Natural killer cell treated with Interleukin-12 subunit alpha and Interleukin-12 subunit beta and Interleukin-15 and Interleukin-18, amount 100 ng/mL, for 72 hours (primary cell): ENCODE data around the gene SSU72. TPM values are rescaled to one million over a fixed set of nuclear protein-coding genes. Genes with fewer than 3 reads are reported as not detected.
"Not testable (repeated sequence)": the region's sequence is repeated elsewhere in the genome, so short reads cannot be mapped to it uniquely, and the experiment has no call there.

Source experiments
- ATAC-seq, 2 donors: fragments of 150-1000 bp; cut with Tn5 transposase in 1 of 2; sonication (Bioruptor Pico), chemical (Tn5 transposase) in 1 of 2; 2 replicates each; pipeline ENCODE4 v1.10.0; 2021
- DNase-seq: peaks from one replicate; pipeline ENCODE4 v3.0.0; 2022; ENCODE audit warnings: low spot score
- H3K27ac Mint-ChIP-seq, 2 donors: 1 replicate in 1 of 2; 2 replicates in 1 of 2; pipeline ENCODE4 v1.8.0; 2022; ENCODE audit warnings: mixed read lengths in 2 of 2, mild to moderate bottlenecking in 1 of 2, moderate library complexity in 1 of 2
- H3K27me3 Mint-ChIP-seq, 2 donors: 1 replicate in 1 of 2; 2 replicates in 1 of 2; pipeline ENCODE4 v1.8.0; 2022; ENCODE audit warnings: mixed read lengths in 2 of 2
- H3K36me3 Mint-ChIP-seq: one replicate; pipeline ENCODE4 v1.8.0; 2022; ENCODE audit warnings: mixed read lengths
- H3K4me1 Mint-ChIP-seq, 2 donors: 1 replicate in 1 of 2; 2 replicates in 1 of 2; pipeline ENCODE4 v1.8.0; 2022; ENCODE audit warnings: low read depth in 2 of 2, mixed read lengths in 2 of 2, mild to moderate bottlenecking in 1 of 2
- H3K4me3 Mint-ChIP-seq: one replicate; pipeline ENCODE4 v1.8.0; 2022; ENCODE audit warnings: mixed read lengths
- H3K9me3 Mint-ChIP-seq: 2 replicates; pipeline ENCODE4 v1.8.0; 2022; ENCODE audit warnings: mixed read lengths
- total RNA-seq, 2 donors: library from RNA; stranded (reverse); gene quantifications; one replicate each; pipeline ENCODE4 v1.2.3, GENCODE V29; 2022

The SSU72 gene
- total RNA-seq, 2 donors from 2014 or later, result 97.6 to 146 TPM

DNA sequence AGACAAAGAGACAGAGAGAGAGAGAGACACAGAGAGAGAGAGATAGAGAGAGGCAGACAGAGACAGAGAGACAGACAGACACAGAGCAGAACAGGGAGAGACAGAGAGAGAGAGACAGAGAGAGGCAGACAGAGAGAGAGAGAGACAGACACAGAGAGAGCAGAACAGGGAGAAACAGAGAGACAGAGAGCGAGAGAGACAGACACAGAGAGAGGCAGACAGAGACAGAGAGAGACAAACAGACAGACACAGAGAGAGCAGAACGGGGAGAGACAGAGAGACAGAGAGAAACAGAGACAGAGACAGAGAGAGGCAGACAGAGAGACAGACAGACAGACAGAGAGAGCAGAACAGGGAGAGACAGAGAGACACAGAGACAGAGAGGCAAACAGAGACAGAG is 20.7 kb upstream of the SSU72 start:
- not testable (repeated sequence) for DNase-seq, H3K27ac Mint-ChIP-seq, H3K36me3 Mint-ChIP-seq, H3K27me3 Mint-ChIP-seq, H3K4me1 Mint-ChIP-seq, ATAC-seq, H3K4me3 Mint-ChIP-seq, H3K9me3 Mint-ChIP-seq

DNA sequence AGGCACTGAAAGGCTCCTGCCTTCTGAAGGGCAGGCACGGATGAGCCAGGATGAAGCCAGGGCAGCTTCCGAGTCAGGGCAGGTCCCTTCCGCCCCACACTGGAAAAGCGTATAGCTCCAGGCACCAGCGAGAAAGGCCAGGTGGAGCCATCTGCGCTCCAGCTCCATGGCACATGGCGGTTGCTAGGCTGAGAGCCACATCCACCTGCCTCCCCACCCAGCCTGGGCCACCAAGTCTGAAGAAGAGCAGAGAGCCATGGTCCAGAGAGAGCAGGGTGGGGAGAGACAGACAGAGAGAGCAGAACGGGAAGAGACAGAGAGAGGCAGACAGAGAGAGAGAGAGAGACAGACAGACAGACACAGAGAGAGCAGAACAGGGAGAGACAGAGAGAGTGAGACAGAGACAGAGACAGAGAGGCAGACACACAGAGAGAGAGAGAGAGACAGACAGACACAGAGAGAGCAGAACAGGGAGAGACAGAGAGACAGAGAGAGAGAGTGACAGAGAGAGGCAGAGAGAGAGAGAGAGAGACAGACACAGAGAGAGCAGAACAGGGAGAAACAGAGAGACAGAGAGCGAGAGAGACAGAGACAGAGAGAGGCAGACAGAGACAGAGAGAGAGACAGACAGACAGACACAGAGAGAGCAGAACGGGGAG is 20.1 kb upstream of the SSU72 start:
- DNase-seq (no peak), ATAC-seq (peak in 1 of 2 donors; percentile 2)
- no peaks in the 10 kb centered on the region for H3K27me3 Mint-ChIP-seq
- no peaks in the 10 kb centered on the region for H3K9me3 Mint-ChIP-seq
- peaks cover 0 to 4% of the 10 kb centered on the region in 2 donors for H3K4me1 Mint-ChIP-seq
- no peak overlapping the region for H3K4me3 Mint-ChIP-seq
- H3K36me3 Mint-ChIP-seq, result no peaks in the 10 kb centered on the region
- no peak overlapping the region for H3K27ac Mint-ChIP-seq

- DNase-seq, result no peak
- no peak overlapping the region for H3K4me3 Mint-ChIP-seq
- peak in 1 of 2 donors; percentile 41 for ATAC-seq
- H3K27ac Mint-ChIP-seq, result no peak overlapping the region
- no peaks in the 10 kb centered on the region for H3K27me3 Mint-ChIP-seq
- H3K36me3 Mint-ChIP-seq, result no peaks in the 10 kb centered on the region
- H3K9me3 Mint-ChIP-seq, result no peaks in the 10 kb centered on the region
- peaks cover 0 to 3% of the 10 kb centered on the region in 2 donors for H3K4me1 Mint-ChIP-seq
These were observed 19.4 kb upstream of the SSU72 start for GRCh38 chr1:1593834-1594601.

- no peak for DNase-seq
- Mint-ChIP-seq H3K4me1 (no peaks in the 10 kb centered on the region), H3K27ac (no peak overlapping the region), H3K27me3 (no peaks in the 10 kb centered on the region), H3K9me3 (no peaks in the 10 kb centered on the region), H3K4me3 (no peak overlapping the region), H3K36me3 (no peaks in the 10 kb centered on the region)
- no peak for ATAC-seq
These were observed 16.8 kb upstream of the SSU72 start for GRCh38 chr1:1591452-1591851.

GRCh38 chr1:1583347-1584010 is 8.8 kb upstream of the SSU72 start:
- DNase-seq, result no peak
- Mint-ChIP-seq H3K36me3 (no peaks in the 10 kb centered on the region), H3K4me1 (no peaks in the 10 kb centered on the region), H3K4me3 (no peak overlapping the region), H3K9me3 (no peaks in the 10 kb centered on the region), H3K27ac (no peak overlapping the region), H3K27me3 (peaks cover 5 to 11% of the 10 kb centered on the region in 2 donors)
- peak; percentile 38 to 64 for ATAC-seq

DNA sequence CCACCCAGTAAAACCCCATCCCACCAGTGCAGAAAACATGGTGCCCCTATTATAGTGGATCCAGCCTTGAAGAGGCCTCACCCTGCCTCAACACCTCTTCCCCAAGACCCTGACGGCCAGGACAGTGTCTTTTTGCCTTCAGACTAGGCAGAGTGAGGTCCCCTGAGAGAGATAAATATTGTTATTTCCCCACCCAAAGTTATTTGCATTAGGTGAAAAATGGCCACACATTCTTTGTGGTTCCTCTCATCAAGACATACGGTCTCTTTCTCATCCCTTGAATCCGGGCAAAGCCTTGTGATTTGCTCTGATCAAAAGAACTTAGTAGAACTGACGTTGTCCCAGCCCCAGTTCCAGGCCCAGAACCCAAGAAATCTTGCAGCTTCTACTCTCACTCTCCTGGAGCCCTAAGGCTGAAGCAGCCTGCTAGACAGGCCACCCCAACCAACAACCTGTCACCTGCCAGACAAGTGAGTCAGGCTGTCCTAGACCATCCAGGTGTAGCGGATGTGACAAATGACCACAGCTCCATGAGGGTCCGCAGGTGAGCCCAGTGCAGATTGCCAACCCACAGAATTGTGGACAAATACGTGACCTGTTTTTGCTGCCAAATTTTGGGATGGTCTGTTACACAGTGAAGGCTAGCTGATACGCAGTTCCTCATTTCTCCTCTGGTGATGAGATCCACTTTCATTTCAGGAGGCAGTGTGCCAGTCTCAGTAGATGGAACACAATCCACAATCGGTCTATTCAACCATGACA is 8.1 kb upstream of the SSU72 start:
- H3K36me3 Mint-ChIP-seq, result no peaks in the 10 kb centered on the region
- H3K27me3 Mint-ChIP-seq, result peaks cover 5 to 11% of the 10 kb centered on the region in 2 donors
- no peaks in the 10 kb centered on the region for H3K4me1 Mint-ChIP-seq
- no peak for DNase-seq
- ATAC-seq, result no peak
- H3K9me3 Mint-ChIP-seq, result no peaks in the 10 kb centered on the region
- no peak overlapping the region for H3K27ac Mint-ChIP-seq
- H3K4me3 Mint-ChIP-seq, result no peak overlapping the region

GRCh38 chr1:1578371-1578940 is 3.8 kb upstream of the SSU72 start:
- Mint-ChIP-seq H3K9me3 (no peaks in the 10 kb centered on the region), H3K4me3 (no peak overlapping the region), H3K27ac (no peak overlapping the region), H3K27me3 (peaks cover 5 to 11% of the 10 kb centered on the region in 2 donors), H3K36me3 (peaks cover 6% of the 10 kb centered on the region), H3K4me1 (peaks cover 10 to 11% of the 10 kb centered on the region in 2 donors)
- ATAC-seq (no peak), DNase-seq (no peak)

DNA sequence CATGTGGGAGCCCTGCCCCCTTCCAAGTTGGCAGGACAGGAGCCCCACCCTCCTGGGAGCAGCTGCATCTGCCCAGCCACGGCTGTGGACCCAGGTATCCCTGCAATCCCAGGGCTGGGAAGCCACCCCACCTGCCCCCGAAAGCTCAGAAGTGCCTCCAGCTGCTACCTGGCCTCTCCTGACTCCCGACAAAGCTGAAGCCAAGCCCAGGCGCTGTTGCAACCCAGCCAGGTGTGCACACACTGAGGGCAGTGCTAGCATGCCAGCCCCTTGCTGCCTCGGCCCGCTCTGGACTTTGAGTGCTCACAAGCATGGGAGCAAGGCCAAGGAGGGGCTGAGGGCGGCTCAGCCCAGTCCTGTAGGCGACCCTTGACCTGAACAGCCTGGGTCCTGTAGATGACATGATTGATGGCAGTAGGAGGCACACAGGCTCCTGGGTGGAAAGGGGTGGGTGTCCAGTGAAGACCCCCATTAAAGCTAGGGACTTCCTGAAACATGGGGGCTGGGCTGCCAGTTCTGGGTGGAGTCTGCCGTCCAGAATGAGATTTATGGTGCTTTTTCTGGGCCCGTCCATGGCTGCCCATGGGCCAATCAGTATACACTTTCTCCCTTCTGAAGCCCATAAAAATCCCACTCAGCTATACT is 2.8 kb upstream of the SSU72 start:
- Mint-ChIP-seq H3K4me3 (no peak overlapping the region), H3K27ac (no peak overlapping the region), H3K36me3 (peaks cover 9% of the 10 kb centered on the region), H3K9me3 (no peaks in the 10 kb centered on the region), H3K4me1 (peaks cover 12 to 15% of the 10 kb centered on the region in 2 donors), H3K27me3 (peaks cover 5 to 9% of the 10 kb centered on the region in 2 donors)
- ATAC-seq (no peak), DNase-seq (no peak)

GRCh38 chr1:1573843-1574720 is 581 bp downstream of the SSU72 start:
- DNase-seq, result peak; percentile 79
- ATAC-seq, result peak; percentile 85 to 92
- H3K4me3 Mint-ChIP-seq, result peak overlapping the region; percentile 99
- H3K27me3 Mint-ChIP-seq, result no peaks in the 10 kb centered on the region
- peaks cover 9% of the 10 kb centered on the region for H3K36me3 Mint-ChIP-seq
- H3K4me1 Mint-ChIP-seq, result peaks cover 25 to 31% of the 10 kb centered on the region in 2 donors
- H3K27ac Mint-ChIP-seq, result peak overlapping the region; percentile 96 to 97
- no peaks in the 10 kb centered on the region for H3K9me3 Mint-ChIP-seq

GRCh38 chr1:1569341-1569740 is 5.3 kb downstream of the SSU72 start:
- Mint-ChIP-seq H3K27ac (no peak overlapping the region), H3K4me3 (no peak overlapping the region), H3K9me3 (no peaks in the 10 kb centered on the region), H3K27me3 (no peaks in the 10 kb centered on the region), H3K4me1 (peaks cover 35 to 39% of the 10 kb centered on the region in 2 donors), H3K36me3 (peaks cover 15% of the 10 kb centered on the region)
- no peak for ATAC-seq
- no peak for DNase-seq

GRCh38 chr1:1567891-1568291 is 6.8 kb downstream of the SSU72 start:
- Mint-ChIP-seq H3K4me3 (no peak overlapping the region), H3K27ac (no peak overlapping the region), H3K9me3 (no peaks in the 10 kb centered on the region), H3K36me3 (peaks cover 6% of the 10 kb centered on the region), H3K27me3 (no peaks in the 10 kb centered on the region), H3K4me1 (peaks cover 30 to 33% of the 10 kb centered on the region in 2 donors)
- DNase-seq (no peak), ATAC-seq (no peak)

GRCh38 chr1:1567152-1567875 is 7.3 kb downstream of the SSU72 start:
- Mint-ChIP-seq H3K36me3 (peaks cover 6% of the 10 kb centered on the region), H3K9me3 (no peaks in the 10 kb centered on the region), H3K4me3 (peak overlapping the region; percentile 34), H3K4me1 (peaks cover 30 to 33% of the 10 kb centered on the region in 2 donors), H3K27me3 (no peaks in the 10 kb centered on the region), H3K27ac (peak overlapping the region in 1 of 2 donors; percentile 73)
- no peak for ATAC-seq
- no peak for DNase-seq
